Measurements from ENCODE around the gene SLC25A34.

DNA sequence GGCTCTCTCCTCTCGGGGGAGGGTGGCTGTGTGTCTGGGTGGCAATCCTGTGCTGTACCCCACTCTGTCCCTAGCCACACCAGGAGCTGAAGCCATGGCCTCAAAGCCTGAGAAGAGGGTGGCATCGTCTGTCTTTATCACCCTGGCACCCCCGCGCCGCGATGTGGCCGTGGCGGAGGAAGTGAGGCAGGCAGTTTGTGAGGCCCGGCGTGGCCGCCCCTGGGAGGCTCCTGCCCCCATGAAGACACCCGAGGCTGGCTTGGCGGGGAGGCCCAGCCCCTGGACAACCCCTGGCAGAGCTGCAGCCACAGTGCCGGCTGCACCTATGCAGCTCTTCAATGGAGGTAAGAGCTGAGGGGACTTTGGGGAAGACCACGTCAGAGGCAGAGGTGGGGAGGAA is 28.8 kb downstream of the SLC25A34 start:
- TF ChIP-seq, protein P1, sequence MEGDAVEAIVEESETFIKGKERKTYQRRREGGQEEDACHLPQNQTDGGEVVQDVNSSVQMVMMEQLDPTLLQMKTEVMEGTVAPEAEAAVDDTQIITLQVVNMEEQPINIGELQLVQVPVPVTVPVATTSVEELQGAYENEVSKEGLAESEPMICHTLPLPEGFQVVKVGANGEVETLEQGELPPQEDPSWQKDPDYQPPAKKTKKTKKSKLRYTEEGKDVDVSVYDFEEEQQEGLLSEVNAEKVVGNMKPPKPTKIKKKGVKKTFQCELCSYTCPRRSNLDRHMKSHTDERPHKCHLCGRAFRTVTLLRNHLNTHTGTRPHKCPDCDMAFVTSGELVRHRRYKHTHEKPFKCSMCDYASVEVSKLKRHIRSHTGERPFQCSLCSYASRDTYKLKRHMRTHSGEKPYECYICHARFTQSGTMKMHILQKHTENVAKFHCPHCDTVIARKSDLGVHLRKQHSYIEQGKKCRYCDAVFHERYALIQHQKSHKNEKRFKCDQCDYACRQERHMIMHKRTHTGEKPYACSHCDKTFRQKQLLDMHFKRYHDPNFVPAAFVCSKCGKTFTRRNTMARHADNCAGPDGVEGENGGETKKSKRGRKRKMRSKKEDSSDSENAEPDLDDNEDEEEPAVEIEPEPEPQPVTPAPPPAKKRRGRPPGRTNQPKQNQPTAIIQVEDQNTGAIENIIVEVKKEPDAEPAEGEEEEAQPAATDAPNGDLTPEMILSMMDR (IDR thresholded peaks at IDR 0.05), result no peak
- no peak for TF ChIP-seq POLR2A (IDR thresholded peaks at IDR 0.05)
- no peak for TF ChIP-seq EP300 (IDR thresholded peaks at IDR 0.05; ENCODE audit: low read depth)
